GM12878 (cell line): ENCODE results near the gene SYT1. TPM values are rescaled to one million over a fixed set of nuclear protein-coding genes. Genes with fewer than 3 reads are reported as not detected.

Experiments used
- ATAC-seq: fragments of 200-7000 bp; cut with Tn5 transposase; 3 replicates; pipeline ENCODE4 v1.9.1; 2020; ENCODE audit warnings: mild to moderate bottlenecking, moderate library complexity
- BruUV-seq: library from RNA; stranded (reverse); fragments of 400-500 nt; replicated peaks from 2 replicates; lab custom pipeline; 2021; lab: Mats Ljungman, UMichigan
- CTCF ChIA-PET: fragments of 300-600 bp; sonication (Branson Sonifier 250); formaldehyde crosslinking; extraction: SDS; loops from one replicate; lab custom pipeline; 2021; ENCODE audit warnings: inconsistent platforms; lab: Yijun Ruan, JAX
- POLR2A ChIA-PET: fragments of 350-600 bp; formaldehyde crosslinking; extraction: SDS; loops from one replicate; lab custom pipeline; 2021; ENCODE audit warnings: inconsistent platforms; lab: Charles Lee
- RAD21 ChIA-PET: fragments of 300-600 bp; sonication (Branson Sonifier 250); formaldehyde crosslinking; loops from one replicate; lab custom pipeline; 2023; ENCODE audit warnings: antibody characterized with exemption; ENCODE audit not compliant: unreplicated experiment; lab: Charles Lee
- SMC1A ChIA-PET: fragments of 300-600 bp; sonication (Branson Sonifier 250); formaldehyde crosslinking; loops from one replicate; lab custom pipeline; 2023; ENCODE audit not compliant: unreplicated experiment, uncharacterized antibody; lab: Charles Lee
- DNase-seq: peaks from one replicate; pipeline ENCODE4 v3.0.0-alpha.2; 2011; ENCODE audit warnings: low read depth, low spot score
- FAIRE-seq: peaks from 3 replicates; lab custom pipeline; 2011; peaks lifted over from hg19 to GRCh38; lab: Jason Lieb, UNC
- H2AFZ ChIP-seq: 2 replicates; pipeline ENCODE4 v1.6.0; 2011; ENCODE audit warnings: low read depth, low read length, control low read depth; ENCODE audit not compliant: control insufficient read depth
- H3K27ac ChIP-seq: 2 replicates; pipeline ENCODE4 v1.5.1; 2011; ENCODE audit warnings: control low read depth; ENCODE audit not compliant: control insufficient read depth, insufficient read depth
- H3K27me3 ChIP-seq, 2 experiments: replicated peaks in 1 of 2; 2 replicates each; pipeline versions ENCODE4 v1.6.0 to v1.6.1; 2011; ENCODE audit warnings: low read length in 1 of 2; ENCODE audit not compliant: control insufficient read depth in 2 of 2, insufficient read depth in 2 of 2
- H3K36me3 ChIP-seq, 2 experiments: 2 replicates each; pipeline ENCODE4 v1.5.1; 2011; ENCODE audit warnings: low read length in 1 of 2; ENCODE audit not compliant: control insufficient read depth in 2 of 2, insufficient read depth in 2 of 2
- H3K4me1 ChIP-seq: 2 replicates; pipeline ENCODE4 v1.6.1; 2011; ENCODE audit warnings: mild to moderate bottlenecking, low read length, moderate library complexity, mixed read lengths; ENCODE audit not compliant: control insufficient read depth, insufficient read depth
- H3K4me2 ChIP-seq: 2 replicates; pipeline ENCODE4 v1.6.0; 2011; ENCODE audit warnings: control low read depth; ENCODE audit not compliant: control insufficient read depth, insufficient read depth
- H3K4me3 ChIP-seq: fragments of 200-600 bp; sonication (generic); 2 replicates; pipeline ENCODE4 v1.5.1; 2016
- H3K79me2 ChIP-seq: 2 replicates; pipeline ENCODE4 v1.6.0; 2011; ENCODE audit warnings: low read length; ENCODE audit not compliant: control insufficient read depth, insufficient read depth
- H3K9ac ChIP-seq: 2 replicates; pipeline ENCODE4 v1.8.0; 2011; ENCODE audit warnings: low read length, control low read depth, mixed read lengths; ENCODE audit not compliant: control insufficient read depth, insufficient read depth
- H3K9me3 ChIP-seq: replicated peaks from 3 replicates; pipeline ENCODE4 v1.5.1; 2011; ENCODE audit warnings: mild to moderate bottlenecking, low read length; ENCODE audit not compliant: control insufficient read depth, insufficient read depth
- H4K20me1 ChIP-seq: 2 replicates; pipeline ENCODE4 v1.6.0; 2011; ENCODE audit not compliant: control insufficient read depth, insufficient read depth
- CREM ChIP-seq: IDR thresholded peaks from 2 replicates; pipeline ENCODE4 v1.6.1; 2014; ENCODE audit warnings: antibody characterized with exemption, low read depth
- JUNB ChIP-seq: IDR thresholded peaks from 2 replicates; pipeline ENCODE4 v1.6.1; 2016; ENCODE audit warnings: antibody characterized with exemption, mild to moderate bottlenecking
- KLF5 ChIP-seq: fragments of 450-650 bp; IDR thresholded peaks from 2 replicates; pipeline ENCODE4 v1.6.1; 2014; ENCODE audit warnings: mild to moderate bottlenecking; ENCODE audit not compliant: partially characterized antibody
- NFYA ChIP-seq: IDR thresholded peaks from 2 replicates; pipeline ENCODE4 v1.6.1; 2011; ENCODE audit warnings: low read depth, mild to moderate bottlenecking, low read length, improper control_type of control experiment, borderline replicate concordance
- SP1 ChIP-seq: IDR thresholded peaks from one replicate; pipeline ENCODE4 v1.6.1; 2011; ENCODE audit warnings: low read depth, low read length
- SREBF2 ChIP-seq: IDR thresholded peaks from 2 replicates; pipeline ENCODE4 v1.6.1; 2012; ENCODE audit warnings: mild to moderate bottlenecking, low read length
- TCF7 ChIP-seq: IDR thresholded peaks from 2 replicates; pipeline ENCODE4 v1.6.1; 2014; ENCODE audit warnings: antibody characterized with exemption, borderline replicate concordance
- WGBS: methylation state at CpG from one replicate; pipeline ENCODE4 v1.1.6; 2016; ENCODE audit warnings: low lambda C conversion rate; ENCODE audit not compliant: insufficient replicate concordance, insufficient coverage; ENCODE audit errors: missing lambda C conversion rate; 5-methylcytosine and 5-hydroxymethylcytosine counted together
- in situ Hi-C: fragments of 300-500 bp; cut with MboI; formaldehyde crosslinking; loops from 9 replicates; pipeline ENCODE4 v1.14.3; 2018; ENCODE audit warnings: mixed read lengths
- intact Hi-C: fragments of 100-400 bp; cut with micrococcal nuclease; formaldehyde crosslinking; loops from one replicate; pipeline ENCODE4 v1.14.2; 2022; ENCODE audit not compliant: unreplicated experiment
- polyA plus RNA-seq, 11 experiments: library from polyadenylated mRNA; depleted of rRNA in 4 of 11; unstranded in 6 of 11; stranded (reverse) in 5 of 11; fragments of >200 nt; fragmentation: Nextera tagmentation in 4 of 11; fragmentation: Illumina TruSeq in 1 of 11; extraction: Ambion mirVana in 4 of 11; extraction: Trizol in 1 of 11; gene quantifications; 1 replicate in 1 of 11; 2 replicates in 10 of 11; pipeline versions ENCODE4 v1.2.1 to v1.2.3, GENCODE V29; 2011 to 2016; ENCODE audit warnings: inconsistent platforms in 2 of 11, missing spikeins in 2 of 11, low read depth in 1 of 11
- total RNA-seq, 4 experiments: library from RNA; depleted of rRNA in 3 of 4; stranded (reverse); fragments of >200 nt in 3 of 4; fragmentation: Illumina TruSeq in 1 of 4; extraction: Trizol in 1 of 4; gene quantifications; 2 replicates each; pipeline versions ENCODE4 v1.2.1 to v1.2.3, GENCODE V29; 2013 to 2021
- TF ChIP-seq, protein P1 (sequence below): IDR thresholded peaks from 2 replicates; pipeline ENCODE4 v1.6.1; 2011; ENCODE audit warnings: low read depth, low read length, improper control_type of control experiment, borderline replicate concordance
- TF ChIP-seq, protein P2 (sequence below): fragments of 150-350 bp; IDR thresholded peaks from 2 replicates; pipeline ENCODE4 v1.6.1; 2014; ENCODE audit warnings: mild to moderate bottlenecking, low read depth, low read length
- TF ChIP-seq, protein P3 (sequence below): IDR thresholded peaks from 2 replicates; pipeline ENCODE4 v1.6.1; 2012; ENCODE audit warnings: low read depth, low read length, improper control_type of control experiment
- TF ChIP-seq, protein P4 (sequence below): fragments of 450-650 bp; formaldehyde crosslinking; IDR thresholded peaks from 2 replicates; pipeline ENCODE4 v1.4.0; 2022; ENCODE audit warnings: mild to moderate bottlenecking, moderate library complexity

SYT1 gene
- total and polyA plus RNA-seq, 10 of the 15 experiments (the other 5 are each of a cell fraction or from before 2014, with no cell fraction given), result 0.10 to 0.28 TPM; not detected in 8

DNA sequence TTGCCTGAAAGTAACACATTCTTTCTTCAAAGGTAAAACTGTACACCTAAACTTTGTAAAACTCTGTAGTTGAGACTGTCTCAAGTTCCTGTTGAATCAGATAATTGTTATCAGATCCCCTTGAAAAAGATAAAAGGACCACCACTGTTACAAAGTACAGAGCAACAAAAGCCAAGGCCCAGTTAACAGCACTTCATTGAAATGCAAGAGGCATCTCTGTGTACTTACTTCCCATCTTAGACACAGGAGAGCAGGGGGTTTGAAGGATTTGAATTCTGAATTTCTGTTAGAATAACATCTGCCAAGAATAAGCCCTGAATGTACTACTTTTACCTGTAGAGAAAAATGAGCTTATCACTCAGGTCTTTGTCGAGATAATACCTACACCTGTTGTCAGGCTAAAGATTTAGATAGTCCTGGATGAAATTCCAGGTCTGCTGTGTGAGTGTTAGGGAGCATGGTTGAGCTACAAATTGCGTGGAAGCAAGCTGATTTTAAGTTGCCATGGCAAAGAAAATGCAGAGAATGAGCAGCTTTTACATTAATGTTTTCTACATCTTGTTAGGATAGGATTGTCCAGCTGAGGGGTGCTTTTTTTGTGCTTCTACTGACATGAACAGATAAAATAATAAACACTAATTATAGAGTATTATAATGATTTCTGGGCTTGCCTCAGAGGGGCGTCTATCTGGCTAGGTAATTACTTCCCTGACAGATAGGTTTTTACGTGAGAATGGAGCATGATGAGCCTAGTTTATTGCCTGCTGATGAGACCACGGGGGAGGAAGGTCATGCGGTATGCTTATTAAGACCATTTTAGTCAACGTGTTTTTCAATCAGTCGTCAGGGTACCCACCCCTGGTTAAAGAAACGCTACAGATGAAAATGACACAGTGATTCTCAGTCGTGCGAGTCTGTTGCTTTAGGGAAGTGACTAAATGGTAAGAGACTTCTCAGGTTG lies 517.0 kb downstream of the SYT1 start:
- POLR2A ChIA-PET, result no interaction called here
- no peak overlapping the region for H2AFZ ChIP-seq
- no peaks in the 10 kb centered on the region for H3K4me1 ChIP-seq
- TF ChIP-seq KLF5 (no peak), CREM (no peak), SP1 (no peak), NFYA (no peak)
- TF ChIP-seq, protein P1, sequence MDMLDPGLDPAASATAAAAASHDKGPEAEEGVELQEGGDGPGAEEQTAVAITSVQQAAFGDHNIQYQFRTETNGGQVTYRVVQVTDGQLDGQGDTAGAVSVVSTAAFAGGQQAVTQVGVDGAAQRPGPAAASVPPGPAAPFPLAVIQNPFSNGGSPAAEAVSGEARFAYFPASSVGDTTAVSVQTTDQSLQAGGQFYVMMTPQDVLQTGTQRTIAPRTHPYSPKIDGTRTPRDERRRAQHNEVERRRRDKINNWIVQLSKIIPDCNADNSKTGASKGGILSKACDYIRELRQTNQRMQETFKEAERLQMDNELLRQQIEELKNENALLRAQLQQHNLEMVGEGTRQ, result no peak
- TF ChIP-seq, all 136 proteins: peak for 0
- H3K27ac ChIP-seq, result no peak overlapping the region
- H3K4me2 ChIP-seq, result no peak overlapping the region
- no peak for ATAC-seq
- in situ Hi-C loops (no loop called here), intact Hi-C loops (no loop called here)
- H3K4me3 ChIP-seq, result no peak overlapping the region
- no TSS peak for BruUV-seq
- DNase-seq, result no peak
- CTCF ChIA-PET, result no interaction called here
- SMC1A ChIA-PET, result no interaction called here
- WGBS, result 30% methylated on average over 11 of the region's 11 CpGs
- H3K27me3 ChIP-seq, result no peaks in the 10 kb centered on the region
- no peaks in the 10 kb centered on the region for H3K79me2 ChIP-seq
- no peaks in the 10 kb centered on the region for H3K9me3 ChIP-seq
- RAD21 ChIA-PET, result no interaction called here
- no peaks in the 10 kb centered on the region for H3K36me3 ChIP-seq
- H3K9ac ChIP-seq, result no peak overlapping the region
- FAIRE-seq, result no peak
- H4K20me1 ChIP-seq, result no peaks in the 10 kb centered on the region

DNA sequence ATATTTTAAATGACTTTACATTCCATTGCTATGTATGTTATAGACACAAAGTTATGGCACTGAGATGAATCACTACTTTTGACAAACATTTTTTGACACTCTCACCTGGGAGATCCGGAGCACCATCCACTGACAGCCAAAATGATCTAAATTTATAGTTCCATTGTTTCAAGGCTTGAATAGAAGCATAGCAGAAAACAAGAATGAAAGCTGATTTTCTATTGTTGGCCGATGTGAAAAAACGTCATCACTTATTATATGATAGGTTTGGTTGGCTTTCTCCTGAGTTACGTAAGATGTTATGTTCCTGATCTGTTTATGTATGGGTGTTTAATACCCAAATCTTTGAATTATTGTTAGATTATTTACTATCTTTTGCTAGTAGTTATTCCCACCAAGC lies 520.0 kb downstream of the SYT1 start:
- no peaks in the 10 kb centered on the region for H4K20me1 ChIP-seq
- H3K4me3 ChIP-seq, result no peak overlapping the region
- H2AFZ ChIP-seq, result no peak overlapping the region
- no peak overlapping the region for H3K27ac ChIP-seq
- ChIA-PET SMC1A (interaction anchor here (0.7 to 1.1 kb wide), 2 partner anchors 10 to 1277 kb away, joined by 3 read pairs; no protein-coding TSS in a partner anchor), POLR2A (no interaction called here), RAD21 (no interaction called here), CTCF (no interaction called here)
- FAIRE-seq (no peak), ATAC-seq (no peak), DNase-seq (no peak)
- in situ Hi-C loops (no loop called here), intact Hi-C loops (no loop called here)
- no peaks in the 10 kb centered on the region for H3K36me3 ChIP-seq
- H3K4me2 ChIP-seq, result no peak overlapping the region
- 53% methylated on average over 4 of the region's 4 CpGs for WGBS
- H3K4me1 ChIP-seq, result no peaks in the 10 kb centered on the region
- BruUV-seq, result no TSS peak
- H3K9ac ChIP-seq, result no peak overlapping the region
- no peaks in the 10 kb centered on the region for H3K9me3 ChIP-seq
- H3K79me2 ChIP-seq, result no peaks in the 10 kb centered on the region
- H3K27me3 ChIP-seq, result no peaks in the 10 kb centered on the region
- no peak for TF ChIP-seq SREBF2
- TF ChIP-seq, protein P2, sequence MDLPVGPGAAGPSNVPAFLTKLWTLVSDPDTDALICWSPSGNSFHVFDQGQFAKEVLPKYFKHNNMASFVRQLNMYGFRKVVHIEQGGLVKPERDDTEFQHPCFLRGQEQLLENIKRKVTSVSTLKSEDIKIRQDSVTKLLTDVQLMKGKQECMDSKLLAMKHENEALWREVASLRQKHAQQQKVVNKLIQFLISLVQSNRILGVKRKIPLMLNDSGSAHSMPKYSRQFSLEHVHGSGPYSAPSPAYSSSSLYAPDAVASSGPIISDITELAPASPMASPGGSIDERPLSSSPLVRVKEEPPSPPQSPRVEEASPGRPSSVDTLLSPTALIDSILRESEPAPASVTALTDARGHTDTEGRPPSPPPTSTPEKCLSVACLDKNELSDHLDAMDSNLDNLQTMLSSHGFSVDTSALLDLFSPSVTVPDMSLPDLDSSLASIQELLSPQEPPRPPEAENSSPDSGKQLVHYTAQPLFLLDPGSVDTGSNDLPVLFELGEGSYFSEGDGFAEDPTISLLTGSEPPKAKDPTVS, result no peak
- TF ChIP-seq, protein P3, sequence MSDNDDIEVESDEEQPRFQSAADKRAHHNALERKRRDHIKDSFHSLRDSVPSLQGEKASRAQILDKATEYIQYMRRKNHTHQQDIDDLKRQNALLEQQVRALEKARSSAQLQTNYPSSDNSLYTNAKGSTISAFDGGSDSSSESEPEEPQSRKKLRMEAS, result no peak
- TF ChIP-seq JUNB, result no peak
- TF ChIP-seq, protein P4, sequence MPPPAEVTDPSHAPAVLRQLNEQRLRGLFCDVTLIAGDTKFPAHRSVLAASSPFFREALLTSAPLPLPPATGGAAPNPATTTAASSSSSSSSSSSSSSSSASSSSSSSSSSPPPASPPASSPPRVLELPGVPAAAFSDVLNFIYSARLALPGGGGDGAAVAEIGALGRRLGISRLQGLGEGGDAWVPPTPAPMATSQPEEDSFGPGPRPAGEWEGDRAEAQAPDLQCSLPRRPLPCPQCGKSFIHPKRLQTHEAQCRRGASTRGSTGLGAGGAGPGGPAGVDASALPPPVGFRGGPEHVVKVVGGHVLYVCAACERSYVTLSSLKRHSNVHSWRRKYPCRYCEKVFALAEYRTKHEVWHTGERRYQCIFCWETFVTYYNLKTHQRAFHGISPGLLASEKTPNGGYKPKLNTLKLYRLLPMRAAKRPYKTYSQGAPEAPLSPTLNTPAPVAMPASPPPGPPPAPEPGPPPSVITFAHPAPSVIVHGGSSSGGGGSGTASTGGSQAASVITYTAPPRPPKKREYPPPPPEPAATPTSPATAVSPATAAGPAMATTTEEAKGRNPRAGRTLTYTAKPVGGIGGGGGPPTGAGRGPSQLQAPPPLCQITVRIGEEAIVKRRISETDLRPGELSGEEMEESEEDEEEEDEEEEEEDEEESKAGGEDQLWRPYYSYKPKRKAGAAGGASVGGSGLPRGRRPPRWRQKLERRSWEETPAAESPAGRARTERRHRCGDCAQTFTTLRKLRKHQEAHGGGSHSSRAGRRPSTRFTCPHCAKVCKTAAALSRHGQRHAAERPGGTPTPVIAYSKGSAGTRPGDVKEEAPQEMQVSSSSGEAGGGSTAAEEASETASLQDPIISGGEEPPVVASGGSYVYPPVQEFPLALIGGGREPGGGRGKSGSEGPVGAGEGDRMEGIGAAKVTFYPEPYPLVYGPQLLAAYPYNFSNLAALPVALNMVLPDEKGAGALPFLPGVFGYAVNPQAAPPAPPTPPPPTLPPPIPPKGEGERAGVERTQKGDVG (CRISPR knock-in tag), result no peak
- no peak for TF ChIP-seq TCF7
